Dedifferentiated amniotic fluid mesenchymal stem cell (primary cell): ENCODE results near the gene SPINK7.
"Not testable (repeated sequence)": the region's sequence is repeated elsewhere in the genome, so short reads cannot be mapped to it uniquely, and the experiment has no call there.

Experiments
- DNase-seq: peaks from one replicate; pipeline ENCODE4 v3.0.0-alpha.2; 2016; ENCODE audit errors: extremely low spot score

Gene SPINK7

GRCh38 chr5:148312153-148312552 is at the start of gene SPINK7:
TSS of gene SPINK7 (plus strand) at chr5:148312423. CDS start at chr5:148312484, 61 bp downstream.
- no peak for DNase-seq

DNA sequence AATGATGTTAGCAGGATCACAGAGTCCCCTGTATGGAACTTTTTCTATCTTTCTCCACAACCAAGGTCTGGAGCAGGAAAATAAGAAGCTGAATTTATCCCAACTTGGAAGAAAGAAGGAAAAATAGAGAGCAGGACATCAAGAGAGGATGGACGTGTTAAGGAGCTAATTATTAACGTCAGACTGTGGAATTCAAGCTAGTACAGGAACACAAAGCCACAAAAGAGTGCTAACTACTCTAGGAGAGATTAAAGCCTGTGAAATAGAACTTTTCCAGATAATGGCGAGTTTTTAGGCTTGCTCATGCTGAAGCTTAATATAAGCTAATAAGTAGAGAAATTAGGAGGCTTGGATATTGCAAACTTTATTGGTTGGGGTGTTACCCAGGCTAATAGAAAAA is 44.3 kb upstream of the SPINK7 start:
- DNase-seq = no peak

GRCh38 chr5:148268566-148268965 is 43.7 kb upstream of the SPINK7 start, which contains the start of gene SPINK13:
TSS of gene SPINK13 (plus strand) at chr5:148268794. CDS start at chr5:148270073, 1,279 bp downstream.
- peak; percentile 45 for DNase-seq

- not testable (repeated sequence) for DNase-seq
Measured at GRCh38 chr5:148275129-148275528, 37.1 kb upstream of the SPINK7 start.

- DNase-seq = not testable (repeated sequence)
Measured at GRCh38 chr5:148280893-148281292, 31.3 kb upstream of the SPINK7 start.

DNA sequence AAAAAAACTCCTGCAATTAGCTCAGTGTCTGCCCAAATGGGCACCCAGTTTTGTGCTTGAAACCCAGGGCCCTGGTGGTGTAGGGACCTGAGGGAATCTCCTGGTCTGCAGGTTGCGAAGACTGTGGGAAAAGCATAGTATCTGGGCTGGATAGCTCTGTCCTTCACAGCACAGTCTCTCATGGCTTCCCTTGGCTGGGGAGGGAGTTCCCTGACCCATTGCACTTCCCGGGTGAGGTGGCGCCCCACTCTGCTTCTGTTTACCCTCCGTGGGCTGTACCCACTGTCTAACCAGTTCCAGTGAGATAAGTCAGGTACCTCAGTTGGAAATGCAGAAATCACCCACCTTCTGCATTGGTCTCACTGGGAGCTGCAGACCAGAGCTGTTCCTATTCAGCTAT is 30.9 kb upstream of the SPINK7 start:
- DNase-seq = not testable (repeated sequence)

GRCh38 chr5:148290271-148291195 is 21.7 kb upstream of the SPINK7 start:
- no peak for DNase-seq

DNA sequence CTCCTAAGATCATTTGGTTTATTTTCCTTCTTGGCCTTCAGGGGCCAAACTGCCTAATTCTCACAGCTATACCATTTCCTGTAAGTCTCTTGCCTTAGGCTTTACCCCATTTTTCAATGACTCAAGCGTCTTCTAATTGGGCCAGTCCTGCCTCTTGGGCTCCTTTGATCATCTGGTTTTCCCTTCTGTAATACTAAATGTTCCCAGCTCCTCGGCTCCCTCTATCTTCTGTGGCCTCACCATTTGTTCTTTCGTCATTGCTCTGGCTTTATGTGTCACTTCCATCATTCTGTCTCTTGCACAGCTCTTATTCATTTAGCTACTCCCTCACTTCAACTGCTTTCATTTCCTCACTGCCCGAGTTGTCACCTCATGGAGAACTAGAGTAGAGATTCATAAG is 14.5 kb upstream of the SPINK7 start:
- no peak for DNase-seq

DNA sequence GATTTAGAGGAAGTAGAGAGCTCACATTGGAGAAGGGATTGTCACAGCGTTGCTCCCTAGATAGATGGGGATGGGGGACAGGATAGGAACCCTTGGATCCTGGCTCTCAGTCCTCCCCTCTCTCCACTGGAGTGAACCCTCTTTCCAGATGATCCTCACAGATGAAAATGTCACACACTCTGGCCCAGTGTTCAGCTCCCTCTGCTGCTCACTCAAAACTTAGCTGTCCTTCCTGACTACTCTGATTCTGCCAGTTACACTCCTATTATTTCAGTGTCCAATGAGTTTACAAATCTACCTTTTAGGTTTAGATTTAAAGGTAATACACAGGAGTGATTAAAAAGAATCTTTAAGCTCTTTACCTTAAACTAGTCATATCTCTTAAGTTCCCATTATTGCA is 5.8 kb upstream of the SPINK7 start:
- no peak for DNase-seq

DNA sequence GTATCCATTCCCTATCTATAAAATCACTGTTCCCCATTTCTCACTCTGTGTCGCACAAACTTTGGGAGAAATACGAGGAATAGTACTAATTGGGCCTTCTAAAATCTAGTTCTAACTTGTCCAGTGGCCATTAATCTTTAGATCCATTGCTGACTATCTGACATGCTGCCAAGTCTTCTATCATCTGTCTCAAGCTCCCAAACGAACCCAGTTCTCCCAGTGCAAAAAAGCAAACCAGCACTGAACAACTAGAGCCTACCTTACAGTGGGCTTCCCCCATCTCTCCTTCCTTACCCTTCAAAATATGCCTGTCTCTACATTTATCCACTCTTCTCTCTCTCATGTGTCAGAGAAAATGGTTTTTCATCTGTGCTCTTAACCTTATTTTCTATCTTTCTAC is 3.2 kb upstream of the SPINK7 start:
- no peak for DNase-seq

GRCh38 chr5:148309746-148310145 is 2.5 kb upstream of the SPINK7 start:
- DNase-seq = no peak

GRCh38 chr5:148311484-148311883 is 739 bp upstream of the SPINK7 start:
- no peak for DNase-seq

DNA sequence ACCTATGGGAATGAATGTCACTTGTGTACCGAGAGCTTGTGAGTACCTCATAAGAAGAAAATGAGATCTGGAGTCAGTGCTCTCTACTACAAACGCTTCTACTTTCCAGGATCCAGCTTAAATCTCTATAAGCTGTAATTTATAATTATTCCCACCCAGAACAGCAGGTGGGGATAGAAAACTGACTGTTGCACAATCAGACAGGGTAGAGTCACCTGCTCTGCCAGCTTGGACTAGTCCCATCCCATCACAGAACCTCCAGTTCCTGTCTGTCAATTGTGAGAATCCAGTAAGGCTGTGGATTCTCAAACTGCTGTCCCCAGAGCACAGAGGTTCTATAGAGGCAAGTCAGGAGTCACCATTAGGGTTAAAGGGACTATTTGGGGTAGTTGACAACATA is 2.0 kb downstream of the SPINK7 start:
- DNase-seq = no peak

DNA sequence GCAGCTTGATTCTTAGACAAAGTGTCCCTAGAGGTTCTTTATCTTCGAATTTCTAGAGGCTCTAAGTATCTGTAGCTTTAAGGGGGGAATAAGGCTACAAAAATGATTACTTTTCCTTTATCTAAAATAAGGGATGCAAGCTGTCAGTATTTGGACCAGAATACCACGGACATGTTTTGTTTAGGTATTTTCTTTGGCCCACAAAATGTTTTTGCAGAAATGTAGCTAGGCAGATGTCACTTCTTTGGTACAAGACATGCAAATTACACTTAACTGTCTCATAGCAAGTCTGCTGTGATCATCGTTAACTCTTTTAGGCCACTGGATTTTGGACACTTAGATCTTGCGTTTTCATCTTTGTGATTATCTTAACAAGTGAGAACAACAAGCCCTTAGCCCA is 2.5 kb downstream of the SPINK7 start:
- DNase-seq = no peak

DNA sequence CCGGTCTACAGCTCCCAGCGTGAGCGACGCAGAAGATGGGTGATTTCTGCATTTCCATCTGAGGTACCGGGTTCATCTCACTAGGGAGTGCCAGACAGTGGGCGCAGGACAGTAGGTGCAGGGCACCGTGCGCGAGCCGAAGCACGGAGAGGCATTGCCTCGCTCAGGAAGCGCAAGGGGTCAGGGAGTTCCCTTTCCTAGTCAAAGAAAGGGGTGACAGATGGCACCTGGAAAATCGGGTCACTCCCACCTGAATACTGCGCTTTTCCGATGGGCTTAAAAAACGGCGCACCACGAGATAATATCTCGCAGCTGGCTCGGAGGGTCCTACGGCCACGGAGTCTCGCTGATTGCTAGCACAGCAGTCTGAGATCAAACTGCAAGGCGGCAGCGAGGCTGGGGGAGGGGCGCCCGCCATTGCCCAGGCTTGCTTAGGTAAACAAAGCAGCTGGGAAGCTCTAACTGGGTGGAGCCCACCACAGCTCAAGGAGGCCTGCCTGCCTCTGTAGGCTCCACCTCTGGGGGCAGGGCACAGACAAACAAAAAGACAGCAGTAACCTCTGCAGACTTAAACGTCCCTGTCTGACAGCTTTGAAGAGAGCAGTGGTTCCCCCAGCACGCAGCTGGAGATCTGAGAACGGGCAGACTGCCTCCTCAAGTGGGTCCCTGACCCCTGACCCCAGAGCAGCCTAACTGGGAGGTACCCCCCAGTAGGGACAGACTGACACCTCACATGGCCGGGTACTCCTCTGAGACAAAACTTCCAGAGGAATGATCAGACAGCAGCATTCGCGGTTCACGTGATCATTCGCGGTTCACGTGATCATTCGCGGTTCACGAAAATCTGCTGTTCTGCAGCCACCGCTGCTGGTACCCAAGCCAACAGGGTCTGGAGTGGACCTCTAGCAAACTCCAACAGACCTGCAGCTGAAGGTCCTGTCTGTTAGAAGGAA is 8.1 kb downstream of the SPINK7 start:
- not testable (repeated sequence) for DNase-seq

DNA sequence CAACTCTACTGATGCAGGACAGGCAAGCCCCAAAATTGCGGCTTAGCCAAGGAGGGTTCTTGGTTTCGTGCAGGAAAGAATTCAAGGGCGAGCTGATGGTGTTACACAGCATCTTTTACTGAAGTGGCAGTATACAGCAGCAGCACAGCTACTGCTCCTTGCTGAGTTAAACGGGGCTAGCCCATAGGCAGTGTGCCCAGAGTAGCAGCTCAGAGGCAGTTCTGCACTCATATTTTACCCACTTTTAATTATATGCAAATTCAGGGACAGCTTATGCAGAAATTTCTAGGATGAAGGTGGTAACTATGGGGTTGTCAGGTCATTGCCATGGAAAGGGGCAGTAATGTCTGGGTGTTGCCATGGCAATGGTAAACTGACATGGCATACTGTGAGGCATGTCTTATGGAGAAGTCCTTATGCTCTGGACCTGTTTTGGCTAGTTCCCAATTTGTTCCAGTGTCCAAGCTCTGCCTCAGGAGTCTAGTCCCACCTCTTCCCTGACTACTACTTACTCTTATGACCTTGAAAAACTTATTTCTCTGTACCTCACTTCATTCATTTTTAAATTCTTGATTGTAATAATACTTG is 21.1 kb downstream of the SPINK7 start:
- DNase-seq = no peak

GRCh38 chr5:148335259-148335658 is 23.0 kb downstream of the SPINK7 start, which contains the start of gene SPINK9:
TSS of gene SPINK9 (plus strand) at chr5:148335559. CDS start at chr5:148335614, 55 bp downstream.
- no peak for DNase-seq

DNA sequence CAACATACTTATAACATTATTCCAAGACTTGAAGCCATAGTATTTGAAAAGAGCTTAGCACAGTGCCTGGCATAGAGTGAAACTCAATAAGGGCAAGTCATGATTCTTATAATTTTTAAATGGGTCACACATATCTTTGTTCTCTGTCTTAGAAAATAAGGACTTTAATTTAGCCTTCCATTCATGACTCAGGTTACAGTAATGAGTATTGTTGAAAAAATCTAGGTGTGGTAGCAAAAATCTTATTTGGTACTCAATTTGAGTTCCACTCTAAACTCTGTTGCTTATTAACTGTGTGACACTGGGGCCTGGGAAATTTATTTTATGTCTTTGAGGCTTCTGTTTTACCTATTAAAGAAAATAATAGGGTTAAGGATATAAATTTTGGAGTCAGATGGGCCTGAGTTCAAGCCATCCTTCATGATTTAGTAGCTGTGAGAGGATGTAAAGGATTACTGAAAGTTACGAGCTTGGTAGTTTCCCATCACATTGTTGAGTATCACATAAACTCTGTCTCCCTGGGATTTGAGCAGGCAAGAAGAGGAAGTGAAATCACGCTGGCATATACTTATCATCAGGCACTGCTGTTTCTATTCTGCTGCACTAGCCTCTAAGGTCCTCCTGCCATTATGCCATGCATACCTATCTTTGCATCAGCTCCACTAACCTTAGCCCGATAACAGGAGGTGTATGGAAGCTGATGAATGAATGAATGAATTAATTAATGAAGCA is 24.6 kb downstream of the SPINK7 start:
- no peak for DNase-seq

DNA sequence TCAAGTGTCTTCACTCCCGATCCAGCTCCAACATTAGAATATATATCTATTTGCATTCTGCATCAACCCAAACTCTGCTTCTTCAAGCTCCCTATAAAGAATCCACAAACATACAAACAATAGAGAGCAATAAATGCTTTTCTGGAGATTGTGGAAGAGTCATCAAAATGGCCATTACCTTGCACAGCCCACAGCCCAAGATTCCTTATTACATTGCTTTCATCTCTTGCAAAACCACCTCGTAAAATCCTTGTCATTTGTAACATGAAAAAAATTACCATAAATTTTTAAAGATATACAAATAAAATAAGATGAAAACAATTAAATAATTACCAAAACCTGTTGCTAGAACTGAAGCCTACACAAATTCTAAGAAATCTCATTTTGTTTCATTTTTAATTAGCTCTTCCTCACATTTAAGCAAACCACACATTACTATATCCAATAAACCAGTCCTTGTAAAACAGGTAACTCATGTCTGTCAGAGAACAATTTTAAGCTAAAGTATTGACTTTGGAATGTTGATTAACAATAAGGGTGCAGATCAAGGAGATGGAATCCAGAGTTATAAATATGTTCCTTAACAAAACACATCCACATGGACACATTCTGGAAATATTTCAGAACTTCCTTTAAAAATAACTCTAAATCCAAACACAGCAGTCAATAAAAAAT is 30.3 kb downstream of the SPINK7 start:
- DNase-seq = no peak

- no peak for DNase-seq
Measured at GRCh38 chr5:148343046-148343407, 30.8 kb downstream of the SPINK7 start.
